ENCODE data around the gene NCMAP. TPM values are rescaled to one million over a fixed set of nuclear protein-coding genes. Genes with fewer than 3 reads are reported as not detected.

NCMAP gene
- total RNA-seq (not detected in 2 replicates), polyA plus RNA-seq (not detected in 2 replicates), polyA minus RNA-seq (ENCODE audit: low replicate concordance) (not detected in 2 replicates)
- not detected in 2 replicates for polyA plus RNA-seq (2012)

GRCh38 chr1:24555591-24556413, at the start of gene NCMAP:
NCMAP (plus strand) TSS chr1:24556087; CDS start chr1:24595431, 39,344 bp downstream.
- Histone ChIP-seq H3K9me3 (ENCODE audit: control insufficient read depth, insufficient read depth, low read depth, low read length) (no peaks in the 10 kb centered on the region), H3K27ac (ENCODE audit: insufficient read depth, low read length) (no peak within 1 kb of the TSS), H3K4me2 (ENCODE audit: extremely low read depth, insufficient read depth, low read length) (no peak within 1 kb of the TSS), H2AFZ (ENCODE audit: low read length) (no peak within 1 kb of the TSS), H3K4me1 (ENCODE audit: control insufficient read depth, extremely low read depth, insufficient read depth, low read length) (no peaks in the 10 kb centered on the region), H3K4me3 (replicated peaks in 1 of 4; ENCODE audit: control extremely low read depth in 1 of 4, insufficient read depth in 1 of 4, low read depth in 3 of 4, low read length in 4 of 4) (no peak within 1 kb of the TSS), H3K79me2 (ENCODE audit: control insufficient read depth, insufficient read depth, low read length) (no peaks in the 10 kb centered on the region), H4K20me1 (ENCODE audit: control insufficient read depth, extremely low read depth, insufficient read depth, low read length) (no peaks in the 10 kb centered on the region), H3K27me3 (ENCODE audit: control insufficient read depth, insufficient read depth, low read length) (peaks cover 23% of the 10 kb centered on the region), H3K36me3 (ENCODE audit: control insufficient read depth, insufficient read depth, low read length) (no peaks in the 10 kb centered on the region), H3K9ac (ENCODE audit: insufficient read depth, low read length) (no peak within 1 kb of the TSS)
- TF ChIP-seq EZH2 (IDR thresholded peaks at IDR 0.05; ENCODE audit: low read length, missing control alignments) = peak; percentile 84
- TF ChIP-seq CTCF (conservative IDR thresholded peaks at IDR 0.05 in 1 of 2, IDR thresholded peaks at IDR 0.05 in 1 of 2; ENCODE audit: low read depth in 1 of 2, low read length in 2 of 2) = no peak
- DNase-seq (ENCODE audit: low read depth in 2 of 2) = no peak

GRCh38 chr1:24506691-24507381, 49.1 kb upstream of the NCMAP start:
- Histone ChIP-seq H3K4me2 (ENCODE audit: extremely low read depth, insufficient read depth, low read length) (no peak overlapping the region), H3K4me1 (ENCODE audit: control insufficient read depth, extremely low read depth, insufficient read depth, low read length) (peaks cover 2% of the 10 kb centered on the region), H3K27me3 (ENCODE audit: control insufficient read depth, insufficient read depth, low read length) (no peaks in the 10 kb centered on the region), H3K4me3 (replicated peaks in 1 of 4; ENCODE audit: control extremely low read depth in 1 of 4, insufficient read depth in 1 of 4, low read depth in 3 of 4, low read length in 4 of 4) (no peak overlapping the region), H3K9me3 (ENCODE audit: control insufficient read depth, insufficient read depth, low read depth, low read length) (no peaks in the 10 kb centered on the region), H2AFZ (ENCODE audit: low read length) (no peak overlapping the region), H3K27ac (ENCODE audit: insufficient read depth, low read length) (no peak overlapping the region), H3K36me3 (ENCODE audit: control insufficient read depth, insufficient read depth, low read length) (no peaks in the 10 kb centered on the region), H3K79me2 (ENCODE audit: control insufficient read depth, insufficient read depth, low read length) (no peaks in the 10 kb centered on the region), H4K20me1 (ENCODE audit: control insufficient read depth, extremely low read depth, insufficient read depth, low read length) (no peaks in the 10 kb centered on the region), H3K9ac (ENCODE audit: insufficient read depth, low read length) (no peak overlapping the region)
- DNase-seq (ENCODE audit: low read depth in 2 of 2) = no peak
- TF ChIP-seq EZH2 (IDR thresholded peaks at IDR 0.05; ENCODE audit: low read length, missing control alignments) (no peak), CTCF (conservative IDR thresholded peaks at IDR 0.05 in 1 of 2, IDR thresholded peaks at IDR 0.05 in 1 of 2; ENCODE audit: low read depth in 1 of 2, low read length in 2 of 2) (no peak)

GRCh38 chr1:24507405-24507804, 48.5 kb upstream of the NCMAP start:
- H3K4me2 ChIP-seq (ENCODE audit: extremely low read depth, insufficient read depth, low read length) = no peak overlapping the region
- H3K9me3 ChIP-seq (ENCODE audit: control insufficient read depth, insufficient read depth, low read depth, low read length) = no peaks in the 10 kb centered on the region
- no peak overlapping the region for H3K9ac ChIP-seq (ENCODE audit: insufficient read depth, low read length)
- no peak for DNase-seq (ENCODE audit: low read depth in 2 of 2)
- no peaks in the 10 kb centered on the region for H3K79me2 ChIP-seq (ENCODE audit: control insufficient read depth, insufficient read depth, low read length)
- no peaks in the 10 kb centered on the region for H4K20me1 ChIP-seq (ENCODE audit: control insufficient read depth, extremely low read depth, insufficient read depth, low read length)
- no peaks in the 10 kb centered on the region for H3K4me1 ChIP-seq (ENCODE audit: control insufficient read depth, extremely low read depth, insufficient read depth, low read length)
- H3K27ac ChIP-seq (ENCODE audit: insufficient read depth, low read length) = no peak overlapping the region
- no peaks in the 10 kb centered on the region for H3K36me3 ChIP-seq (ENCODE audit: control insufficient read depth, insufficient read depth, low read length)
- H3K4me3 ChIP-seq (replicated peaks in 1 of 4; ENCODE audit: control extremely low read depth in 1 of 4, insufficient read depth in 1 of 4, low read depth in 3 of 4, low read length in 4 of 4) = no peak overlapping the region
- TF ChIP-seq CTCF (conservative IDR thresholded peaks at IDR 0.05 in 1 of 2, IDR thresholded peaks at IDR 0.05 in 1 of 2; ENCODE audit: low read depth in 1 of 2, low read length in 2 of 2) (no peak), EZH2 (IDR thresholded peaks at IDR 0.05; ENCODE audit: low read length, missing control alignments) (no peak)
- H3K27me3 ChIP-seq (ENCODE audit: control insufficient read depth, insufficient read depth, low read length) = no peaks in the 10 kb centered on the region
- no peak overlapping the region for H2AFZ ChIP-seq (ENCODE audit: low read length)

Measured in fibroblast of lung (primary cell).